ENCODE measurements around the gene AUH. TPM values are rescaled to one million over a fixed set of nuclear protein-coding genes. Genes with fewer than 3 reads are reported as not detected.

Gene AUH
- total RNA-seq, 1 donor from 2014 or later, result 21.9 TPM

DNA sequence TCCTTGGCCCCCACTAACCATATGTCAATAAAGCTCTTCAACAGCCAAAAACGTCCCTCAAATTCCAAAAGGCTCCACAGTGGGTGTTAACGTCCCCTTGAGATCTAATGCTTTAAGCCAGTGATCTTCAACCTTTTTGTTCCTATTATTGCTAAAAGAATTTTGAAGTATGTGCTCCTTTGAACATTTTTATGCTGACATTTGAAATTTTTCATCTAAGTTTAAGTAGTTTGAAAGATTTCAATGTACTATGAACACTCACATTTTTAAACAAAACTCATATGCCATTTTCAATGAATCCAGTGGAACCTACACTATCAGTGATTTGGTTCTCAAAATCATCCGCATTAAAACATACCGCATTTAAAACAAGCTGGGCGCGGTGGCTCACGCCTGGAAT lies 29.9 kb downstream of the AUH start:
- Histone ChIP-seq H3K4me3 (ENCODE audit: low read length in 3 of 3) (no peak overlapping the region), H3K27me3 (ENCODE audit: control insufficient read depth in 3 of 3, insufficient read depth in 3 of 3, low read length in 3 of 3) (no peaks in the 10 kb centered on the region), H3K9ac (ENCODE audit: low read depth in 1 of 3, low read length in 3 of 3) (no peak overlapping the region), H3K36me3 (ENCODE audit: control insufficient read depth in 3 of 3, insufficient read depth in 3 of 3, low read length in 3 of 3) (peaks cover 6 to 10% (median 10%) of the 10 kb centered on the region in 3 donors), H3K27ac (ENCODE audit: low read depth, low read length) (no peak overlapping the region), H3K9me3 (ENCODE audit: control insufficient read depth in 3 of 3, low read length in 3 of 3) (no peaks in the 10 kb centered on the region), H3K4me1 (ENCODE audit: control insufficient read depth in 3 of 3, insufficient read depth in 3 of 3, low read length in 3 of 3) (peaks cover 0 to 8% (median 0%) of the 10 kb centered on the region in 3 donors)

DNA sequence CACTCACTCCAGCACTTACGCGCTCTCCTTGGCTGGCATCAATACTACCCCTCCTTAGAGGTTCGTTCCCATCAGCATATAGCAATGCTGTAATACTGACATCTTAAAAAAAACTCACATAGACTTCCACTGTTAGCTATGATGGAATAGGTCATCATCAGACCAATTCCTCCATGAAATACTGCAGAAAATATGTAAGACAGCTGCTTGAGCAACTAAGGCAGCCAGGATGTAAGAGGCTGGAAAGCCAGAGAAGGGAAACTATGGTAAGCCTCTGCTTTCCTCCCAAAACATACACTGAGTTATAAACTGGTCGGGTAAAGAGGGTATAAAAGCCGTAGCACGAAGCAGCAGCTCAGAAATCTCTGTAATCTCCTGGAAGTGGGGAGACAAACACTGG lies 33.5 kb downstream of the AUH start:
- H3K9ac ChIP-seq (ENCODE audit: low read depth in 1 of 3, low read length in 3 of 3), result no peak overlapping the region
- no peak overlapping the region for H3K27ac ChIP-seq (ENCODE audit: low read depth, low read length)
- H3K4me3 ChIP-seq (ENCODE audit: low read length in 3 of 3), result no peak overlapping the region
- H3K9me3 ChIP-seq (ENCODE audit: control insufficient read depth in 3 of 3, low read length in 3 of 3), result no peaks in the 10 kb centered on the region
- H3K27me3 ChIP-seq (ENCODE audit: control insufficient read depth in 3 of 3, insufficient read depth in 3 of 3, low read length in 3 of 3), result no peaks in the 10 kb centered on the region
- H3K4me1 ChIP-seq (ENCODE audit: control insufficient read depth in 3 of 3, insufficient read depth in 3 of 3, low read length in 3 of 3), result peaks cover 0 to 4% (median 0%) of the 10 kb centered on the region in 3 donors
- H3K36me3 ChIP-seq (ENCODE audit: control insufficient read depth in 3 of 3, insufficient read depth in 3 of 3, low read length in 3 of 3), result peaks cover 6 to 14% (median 12%) of the 10 kb centered on the region in 3 donors

DNA sequence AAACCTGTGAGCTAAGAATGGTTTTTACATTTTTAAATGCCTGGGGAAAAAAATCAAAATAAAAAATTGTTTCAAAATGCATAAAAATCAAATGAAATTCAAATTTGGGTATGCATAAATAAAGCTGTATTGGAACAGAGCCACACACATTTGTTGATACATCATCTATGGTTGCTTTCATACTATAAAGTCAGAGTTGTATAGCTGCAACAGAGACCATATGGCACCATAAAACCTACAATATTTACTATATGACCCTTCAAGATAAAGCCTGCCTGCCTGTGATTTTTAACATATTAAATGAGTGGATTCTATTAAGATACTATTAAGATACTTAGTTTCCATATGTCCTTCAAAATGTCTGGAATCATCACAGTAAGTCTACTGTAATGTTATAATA lies 40.0 kb downstream of the AUH start:
- no peak overlapping the region for H3K9ac ChIP-seq (ENCODE audit: low read depth in 1 of 3, low read length in 3 of 3)
- H3K4me1 ChIP-seq (ENCODE audit: control insufficient read depth in 3 of 3, insufficient read depth in 3 of 3, low read length in 3 of 3), result no peaks in the 10 kb centered on the region
- no peak overlapping the region for H3K27ac ChIP-seq (ENCODE audit: low read depth, low read length)

DNA sequence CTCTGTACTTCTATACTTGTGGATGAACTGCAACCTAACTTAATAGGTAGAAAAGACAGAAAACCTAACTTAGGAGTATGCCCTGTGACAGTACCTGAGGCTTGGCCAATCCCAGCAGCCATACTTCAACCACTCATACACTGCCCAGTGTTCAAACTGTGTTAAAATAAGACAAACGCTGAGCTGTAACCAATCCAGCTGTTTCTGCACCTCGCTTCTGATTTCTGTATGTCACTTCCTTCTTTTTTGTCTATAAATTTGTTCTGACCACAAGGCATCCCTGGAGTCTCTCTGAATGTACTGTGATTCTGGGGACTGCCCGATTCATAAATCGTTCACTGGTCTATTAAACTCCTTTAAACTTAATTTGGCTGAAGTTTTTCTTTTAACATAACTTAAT lies 41.4 kb downstream of the AUH start:
- Histone ChIP-seq H3K4me1 (ENCODE audit: control insufficient read depth in 3 of 3, insufficient read depth in 3 of 3, low read length in 3 of 3) (no peaks in the 10 kb centered on the region), H3K27ac (ENCODE audit: low read depth, low read length) (no peak overlapping the region), H3K27me3 (ENCODE audit: control insufficient read depth in 3 of 3, insufficient read depth in 3 of 3, low read length in 3 of 3) (no peaks in the 10 kb centered on the region), H3K4me3 (ENCODE audit: low read length in 3 of 3) (no peak overlapping the region), H3K9me3 (ENCODE audit: control insufficient read depth in 3 of 3, low read length in 3 of 3) (no peaks in the 10 kb centered on the region), H3K36me3 (ENCODE audit: control insufficient read depth in 3 of 3, insufficient read depth in 3 of 3, low read length in 3 of 3) (peaks cover 0 to 8% (median 0%) of the 10 kb centered on the region in 3 donors), H3K9ac (ENCODE audit: low read depth in 1 of 3, low read length in 3 of 3) (no peak overlapping the region)

More for the DNA sequence above, 40.0 kb downstream of the AUH start:
- H3K9me3 ChIP-seq (ENCODE audit: control insufficient read depth in 3 of 3, low read length in 3 of 3), result no peaks in the 10 kb centered on the region
- H3K27me3 ChIP-seq (ENCODE audit: control insufficient read depth in 3 of 3, insufficient read depth in 3 of 3, low read length in 3 of 3), result no peaks in the 10 kb centered on the region
- peaks cover 0 to 5% (median under 1%) of the 10 kb centered on the region in 3 donors for H3K36me3 ChIP-seq (ENCODE audit: control insufficient read depth in 3 of 3, insufficient read depth in 3 of 3, low read length in 3 of 3)
- H3K4me3 ChIP-seq (ENCODE audit: low read length in 3 of 3), result no peak overlapping the region

DNA sequence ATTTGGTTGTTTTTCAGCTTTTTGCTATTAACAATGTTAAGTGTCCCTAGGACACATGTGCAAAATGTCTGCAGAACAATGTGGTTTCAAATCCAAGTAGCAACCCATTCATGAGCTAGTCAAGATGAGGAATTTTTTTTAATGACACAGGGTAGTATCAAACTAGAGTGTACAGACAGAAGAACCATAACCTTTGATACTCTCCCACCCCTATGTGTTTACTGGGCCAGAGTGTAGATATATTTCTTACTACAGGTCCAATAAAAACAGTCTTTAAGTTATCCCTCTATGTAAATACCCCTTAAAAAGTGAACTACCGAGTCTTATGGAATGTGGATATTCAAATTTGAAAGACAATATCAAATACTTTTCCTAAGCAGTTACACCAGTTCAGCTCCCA lies 45.6 kb downstream of the AUH start:
- no peaks in the 10 kb centered on the region for H3K4me1 ChIP-seq (ENCODE audit: control insufficient read depth in 3 of 3, insufficient read depth in 3 of 3, low read length in 3 of 3)
- H3K9me3 ChIP-seq (ENCODE audit: control insufficient read depth in 3 of 3, low read length in 3 of 3), result no peaks in the 10 kb centered on the region
- H3K27ac ChIP-seq (ENCODE audit: low read depth, low read length), result no peak overlapping the region
- H3K36me3 ChIP-seq (ENCODE audit: control insufficient read depth in 3 of 3, insufficient read depth in 3 of 3, low read length in 3 of 3), result peaks cover 0 to 6% (median 0%) of the 10 kb centered on the region in 3 donors
- H3K27me3 ChIP-seq (ENCODE audit: control insufficient read depth in 3 of 3, insufficient read depth in 3 of 3, low read length in 3 of 3), result no peaks in the 10 kb centered on the region
- no peak overlapping the region for H3K9ac ChIP-seq (ENCODE audit: low read depth in 1 of 3, low read length in 3 of 3)
- H3K4me3 ChIP-seq (ENCODE audit: low read length in 3 of 3), result no peak overlapping the region

DNA sequence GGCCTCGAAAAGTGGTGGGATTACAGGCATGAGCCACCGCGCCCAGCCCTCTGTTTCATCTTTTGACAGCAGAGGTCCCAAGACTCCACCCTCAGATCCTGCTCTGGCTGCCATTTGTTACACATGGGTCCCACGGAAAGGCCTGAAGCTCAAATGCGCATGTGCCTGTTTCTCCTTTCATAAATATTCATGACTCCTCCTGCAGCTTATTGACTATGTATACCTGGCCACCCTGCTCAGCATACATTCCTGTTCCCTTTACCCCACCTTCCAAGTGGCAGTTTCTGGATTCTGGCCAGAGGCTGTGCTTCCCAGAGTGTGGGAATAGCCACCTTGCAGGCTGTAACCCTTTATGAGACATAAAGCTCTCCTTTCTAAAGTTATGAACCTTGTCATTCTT lies 46.5 kb downstream of the AUH start:
- Histone ChIP-seq H3K36me3 (ENCODE audit: control insufficient read depth in 3 of 3, insufficient read depth in 3 of 3, low read length in 3 of 3) (peaks cover 0 to 6% (median 0%) of the 10 kb centered on the region in 3 donors), H3K27ac (ENCODE audit: low read depth, low read length) (no peak overlapping the region), H3K4me1 (ENCODE audit: control insufficient read depth in 3 of 3, insufficient read depth in 3 of 3, low read length in 3 of 3) (no peaks in the 10 kb centered on the region), H3K4me3 (ENCODE audit: low read length in 3 of 3) (no peak overlapping the region), H3K27me3 (ENCODE audit: control insufficient read depth in 3 of 3, insufficient read depth in 3 of 3, low read length in 3 of 3) (no peaks in the 10 kb centered on the region), H3K9ac (ENCODE audit: low read depth in 1 of 3, low read length in 3 of 3) (no peak overlapping the region), H3K9me3 (ENCODE audit: control insufficient read depth in 3 of 3, low read length in 3 of 3) (no peaks in the 10 kb centered on the region)

DNA sequence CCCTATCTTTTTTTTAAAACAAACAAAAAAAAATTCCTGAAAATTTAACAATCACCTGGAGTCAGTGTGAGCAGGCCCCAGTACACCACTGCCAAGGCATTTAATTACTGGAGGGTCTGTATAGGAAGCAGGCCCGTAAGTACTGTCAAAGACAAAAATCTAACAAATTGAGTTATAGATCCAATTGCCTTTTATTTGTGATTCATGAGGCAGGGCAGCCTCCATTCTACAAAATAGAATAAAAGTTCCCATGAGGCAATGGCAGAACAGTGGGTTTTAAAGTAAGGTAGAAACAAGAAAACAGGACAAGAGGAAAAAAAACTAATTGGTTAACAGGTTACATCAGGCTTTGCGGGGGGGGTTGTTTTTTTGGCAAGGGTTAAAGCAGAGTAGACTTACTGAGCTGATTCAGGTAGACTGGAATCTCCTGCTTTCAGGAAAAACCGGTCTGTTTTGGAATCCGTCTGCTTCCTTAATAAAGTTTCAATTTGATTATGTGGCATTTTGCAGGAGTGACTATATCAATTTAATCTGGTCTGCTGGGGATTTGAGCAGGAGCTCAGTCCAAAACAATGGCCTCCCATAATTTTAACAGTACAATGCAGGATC lies 48.9 kb downstream of the AUH start:
- no peaks in the 10 kb centered on the region for H3K4me1 ChIP-seq (ENCODE audit: control insufficient read depth in 3 of 3, insufficient read depth in 3 of 3, low read length in 3 of 3)
- peaks cover 0 to 6% (median 3%) of the 10 kb centered on the region in 3 donors for H3K36me3 ChIP-seq (ENCODE audit: control insufficient read depth in 3 of 3, insufficient read depth in 3 of 3, low read length in 3 of 3)
- no peaks in the 10 kb centered on the region for H3K9me3 ChIP-seq (ENCODE audit: control insufficient read depth in 3 of 3, low read length in 3 of 3)
- no peak overlapping the region for H3K9ac ChIP-seq (ENCODE audit: low read depth in 1 of 3, low read length in 3 of 3)
- H3K27ac ChIP-seq (ENCODE audit: low read depth, low read length), result no peak overlapping the region
- no peak overlapping the region for H3K4me3 ChIP-seq (ENCODE audit: low read length in 3 of 3)
- no peaks in the 10 kb centered on the region for H3K27me3 ChIP-seq (ENCODE audit: control insufficient read depth in 3 of 3, insufficient read depth in 3 of 3, low read length in 3 of 3)

DNA sequence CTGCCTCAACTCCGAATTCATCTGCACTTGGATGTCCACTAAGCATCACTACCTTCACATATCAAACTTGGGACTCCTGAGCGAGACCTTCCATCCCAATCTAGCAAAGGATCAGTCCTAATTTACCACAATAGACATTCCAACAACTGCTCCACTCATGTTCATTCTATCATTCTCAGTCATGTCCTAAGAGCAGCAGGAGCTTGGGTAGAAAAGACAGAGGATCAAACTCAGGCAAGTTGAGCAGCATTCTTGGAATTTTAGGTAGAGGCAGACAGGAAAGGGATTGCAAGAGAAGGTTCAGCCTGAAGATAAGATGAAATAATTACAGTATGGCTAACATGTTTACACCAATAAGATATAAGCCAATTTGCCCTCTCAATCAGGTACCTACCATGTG lies 51.7 kb downstream of the AUH start:
- no peak overlapping the region for H3K9ac ChIP-seq (ENCODE audit: low read depth in 1 of 3, low read length in 3 of 3)
- H3K9me3 ChIP-seq (ENCODE audit: control insufficient read depth in 3 of 3, low read length in 3 of 3), result no peaks in the 10 kb centered on the region
- no peak overlapping the region for H3K4me3 ChIP-seq (ENCODE audit: low read length in 3 of 3)
- peaks cover 2 to 12% (median 4%) of the 10 kb centered on the region in 3 donors for H3K4me1 ChIP-seq (ENCODE audit: control insufficient read depth in 3 of 3, insufficient read depth in 3 of 3, low read length in 3 of 3)
- H3K27me3 ChIP-seq (ENCODE audit: control insufficient read depth in 3 of 3, insufficient read depth in 3 of 3, low read length in 3 of 3), result no peaks in the 10 kb centered on the region
- peaks cover 0 to 3% (median 0%) of the 10 kb centered on the region in 3 donors for H3K36me3 ChIP-seq (ENCODE audit: control insufficient read depth in 3 of 3, insufficient read depth in 3 of 3, low read length in 3 of 3)
- no peak overlapping the region for H3K27ac ChIP-seq (ENCODE audit: low read depth, low read length)

DNA sequence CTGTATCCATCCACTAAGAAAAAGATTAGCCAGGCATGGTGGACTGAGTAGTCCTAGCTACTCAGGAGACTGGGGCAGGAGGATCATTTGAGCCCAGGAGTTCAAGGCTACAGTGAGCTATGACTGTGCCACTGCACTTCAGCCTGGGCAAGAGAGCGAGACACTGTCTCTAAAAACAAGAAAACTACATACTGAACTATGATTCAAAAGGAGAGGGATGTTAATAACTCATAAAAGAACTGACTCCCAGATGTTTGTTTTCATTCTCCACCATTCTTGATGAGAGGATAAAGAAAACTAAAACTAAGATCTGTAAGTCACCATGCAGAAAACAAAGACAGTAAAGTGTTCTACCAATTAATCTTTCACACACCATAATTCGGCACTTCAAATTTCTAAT lies 53.5 kb downstream of the AUH start:
- Histone ChIP-seq H3K9ac (ENCODE audit: low read depth in 1 of 3, low read length in 3 of 3) (no peak overlapping the region), H3K36me3 (ENCODE audit: control insufficient read depth in 3 of 3, insufficient read depth in 3 of 3, low read length in 3 of 3) (peaks cover 0 to 3% (median 0%) of the 10 kb centered on the region in 3 donors), H3K9me3 (ENCODE audit: control insufficient read depth in 3 of 3, low read length in 3 of 3) (no peaks in the 10 kb centered on the region), H3K4me3 (ENCODE audit: low read length in 3 of 3) (no peak overlapping the region), H3K27ac (ENCODE audit: low read depth, low read length) (no peak overlapping the region), H3K4me1 (ENCODE audit: control insufficient read depth in 3 of 3, insufficient read depth in 3 of 3, low read length in 3 of 3) (peaks cover 2 to 21% (median 4%) of the 10 kb centered on the region in 3 donors), H3K27me3 (ENCODE audit: control insufficient read depth in 3 of 3, insufficient read depth in 3 of 3, low read length in 3 of 3) (no peaks in the 10 kb centered on the region)

DNA sequence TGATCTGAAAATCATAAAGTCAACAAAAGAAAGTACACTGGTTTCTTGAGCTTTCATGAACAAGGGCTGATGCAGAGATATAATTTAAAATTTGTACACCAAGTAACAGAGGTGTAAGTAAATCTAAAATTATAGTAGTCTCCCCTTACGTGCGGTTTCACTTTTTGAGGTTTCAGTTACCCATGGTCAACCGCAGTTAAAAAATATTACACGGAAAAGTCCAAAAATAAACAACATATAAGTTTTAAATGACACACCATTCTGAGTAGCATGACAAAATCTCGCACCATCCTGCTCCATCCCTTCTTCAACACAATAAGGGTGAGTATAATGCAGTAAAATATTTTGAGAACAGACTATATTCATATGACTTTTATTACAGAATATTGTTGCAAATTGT lies 54.4 kb downstream of the AUH start:
- Histone ChIP-seq H3K4me3 (ENCODE audit: low read length in 3 of 3) (no peak overlapping the region), H3K36me3 (ENCODE audit: control insufficient read depth in 3 of 3, insufficient read depth in 3 of 3, low read length in 3 of 3) (peaks cover 0 to 3% (median 0%) of the 10 kb centered on the region in 3 donors), H3K9ac (ENCODE audit: low read depth in 1 of 3, low read length in 3 of 3) (no peak overlapping the region), H3K27me3 (ENCODE audit: control insufficient read depth in 3 of 3, insufficient read depth in 3 of 3, low read length in 3 of 3) (no peaks in the 10 kb centered on the region), H3K27ac (ENCODE audit: low read depth, low read length) (no peak overlapping the region), H3K9me3 (ENCODE audit: control insufficient read depth in 3 of 3, low read length in 3 of 3) (no peaks in the 10 kb centered on the region), H3K4me1 (ENCODE audit: control insufficient read depth in 3 of 3, insufficient read depth in 3 of 3, low read length in 3 of 3) (peaks cover 2 to 21% (median 7%) of the 10 kb centered on the region in 3 donors)
